CD4-positive, alpha-beta T cell treated with Interleukin-6 for 4 hours (primary cell): Measurements from ENCODE around the gene ACYP1.
A peak's percentile ranks its signal among the peaks of the same experiment; 100 is the strongest.
"Not testable (repeated sequence)": the region's sequence is repeated elsewhere in the genome, so short reads cannot be mapped to it uniquely, and the experiment has no call there.

Source experiments
- DNase-seq: peaks from one replicate; pipeline ENCODE4 v3.0.0-alpha.2; 2020; ENCODE audit warnings: mixed read lengths

Gene ACYP1

GRCh38 chr14:75068294-75069120 lies 4.7 kb upstream of the ACYP1 start:
- no peak for DNase-seq

DNA sequence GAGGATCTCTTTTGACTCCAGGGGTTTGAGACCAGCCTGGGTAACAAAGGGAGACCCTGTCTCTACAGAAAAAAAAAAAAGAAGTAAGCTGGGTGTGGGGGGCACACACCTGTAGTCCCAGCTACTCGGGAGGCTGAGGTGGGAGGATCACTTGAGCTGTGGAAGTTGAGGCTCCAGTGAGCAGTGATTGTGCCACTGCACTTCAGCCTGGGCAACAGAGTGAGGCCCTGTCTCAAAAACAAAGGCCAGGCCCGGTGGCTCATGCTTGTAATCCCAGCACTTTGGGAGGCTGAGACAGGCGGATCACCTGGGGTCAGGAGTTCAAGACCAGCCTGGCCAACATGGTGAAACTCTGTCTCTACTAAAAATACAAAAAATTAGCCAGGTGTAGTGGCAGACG lies 3.9 kb upstream of the ACYP1 start:
- not testable (repeated sequence) for DNase-seq

- no peak for DNase-seq
These were observed 3.4 kb upstream of the ACYP1 start for GRCh38 chr14:75067212-75067611.

- no peak for DNase-seq
These were observed 2.9 kb upstream of the ACYP1 start for GRCh38 chr14:75066691-75067090.

DNA sequence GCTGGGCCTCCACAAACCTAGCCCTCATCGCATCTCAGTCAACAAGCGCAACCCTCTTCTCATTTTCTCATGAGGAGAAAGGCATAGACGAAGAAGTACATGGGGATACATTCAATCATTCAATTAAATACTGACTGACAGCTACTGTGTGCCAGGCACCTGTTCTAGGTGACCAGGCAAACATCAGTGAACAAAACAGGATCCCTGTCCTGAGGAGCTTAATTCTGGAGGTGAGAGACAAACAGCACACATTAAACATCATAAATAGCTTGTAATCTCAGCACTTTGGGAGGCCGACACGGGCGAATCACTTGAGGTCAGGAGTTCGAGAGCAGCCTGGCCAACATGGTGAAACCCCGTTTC lies 362 bp upstream of the ACYP1 start:
- DNase-seq: no peak

DNA sequence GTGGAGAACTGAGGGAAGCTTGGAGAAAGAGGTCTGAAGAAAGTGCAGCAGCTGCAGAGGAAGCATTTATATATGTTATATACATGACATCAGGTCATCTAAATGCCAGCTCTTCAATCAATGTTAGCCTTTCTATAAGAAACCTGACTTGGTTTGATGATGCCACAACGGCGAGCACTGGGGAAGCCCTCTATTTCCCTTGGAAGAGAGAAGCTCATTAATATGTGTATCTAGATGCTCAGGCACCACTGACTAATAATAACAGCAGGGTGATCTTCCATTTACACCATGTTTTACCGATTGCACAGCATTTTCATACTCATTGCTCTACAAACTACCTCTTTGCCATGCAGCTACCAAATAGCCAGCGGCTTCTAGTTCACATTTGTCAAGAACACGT lies 811 bp downstream of the ACYP1 start:
- DNase-seq: no peak

DNA sequence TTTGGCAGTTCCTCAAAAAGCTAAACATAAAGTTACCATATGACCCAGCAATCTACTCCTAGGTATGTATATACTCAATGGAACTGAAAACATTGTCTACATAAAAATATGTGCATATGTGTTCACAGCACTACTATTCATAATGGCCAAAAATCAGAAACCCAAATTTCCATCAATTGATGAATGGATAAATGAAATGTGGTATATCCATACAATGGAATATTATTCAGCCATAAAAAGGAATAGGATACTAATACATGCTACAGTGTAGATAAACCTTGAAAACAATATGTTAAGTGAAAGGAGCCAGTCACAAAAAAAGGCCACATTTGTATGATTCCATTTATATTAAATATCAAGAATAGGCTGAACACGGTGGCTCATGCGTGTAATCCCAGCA lies 3.4 kb downstream of the ACYP1 start:
- DNase-seq: no peak

GRCh38 chr14:75059642-75060041 lies 4.2 kb downstream of the ACYP1 start:
- DNase-seq: no peak

GRCh38 chr14:75054421-75054820 lies 9.4 kb downstream of the ACYP1 start:
- DNase-seq: no peak

- DNase-seq: no peak
These were observed 10.2 kb downstream of the ACYP1 start for GRCh38 chr14:75053396-75054291.

DNA sequence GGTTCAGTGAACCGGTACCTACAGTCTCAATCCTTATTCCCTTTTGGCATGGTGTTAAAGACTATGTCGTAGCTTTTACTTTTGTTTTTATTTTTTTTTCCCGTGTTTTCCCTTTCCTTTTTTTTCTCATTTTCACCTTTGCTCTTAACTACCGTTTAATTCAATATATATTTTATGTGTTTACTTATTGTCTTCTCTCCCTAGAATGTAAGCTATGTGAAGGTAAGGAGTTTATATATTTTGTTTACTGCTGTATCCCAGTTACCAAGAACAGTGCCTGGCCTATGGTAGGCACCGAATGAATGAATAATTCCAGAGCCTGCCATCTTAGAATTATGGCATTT lies 12.3 kb downstream of the ACYP1 start:
- no peak for DNase-seq

DNA sequence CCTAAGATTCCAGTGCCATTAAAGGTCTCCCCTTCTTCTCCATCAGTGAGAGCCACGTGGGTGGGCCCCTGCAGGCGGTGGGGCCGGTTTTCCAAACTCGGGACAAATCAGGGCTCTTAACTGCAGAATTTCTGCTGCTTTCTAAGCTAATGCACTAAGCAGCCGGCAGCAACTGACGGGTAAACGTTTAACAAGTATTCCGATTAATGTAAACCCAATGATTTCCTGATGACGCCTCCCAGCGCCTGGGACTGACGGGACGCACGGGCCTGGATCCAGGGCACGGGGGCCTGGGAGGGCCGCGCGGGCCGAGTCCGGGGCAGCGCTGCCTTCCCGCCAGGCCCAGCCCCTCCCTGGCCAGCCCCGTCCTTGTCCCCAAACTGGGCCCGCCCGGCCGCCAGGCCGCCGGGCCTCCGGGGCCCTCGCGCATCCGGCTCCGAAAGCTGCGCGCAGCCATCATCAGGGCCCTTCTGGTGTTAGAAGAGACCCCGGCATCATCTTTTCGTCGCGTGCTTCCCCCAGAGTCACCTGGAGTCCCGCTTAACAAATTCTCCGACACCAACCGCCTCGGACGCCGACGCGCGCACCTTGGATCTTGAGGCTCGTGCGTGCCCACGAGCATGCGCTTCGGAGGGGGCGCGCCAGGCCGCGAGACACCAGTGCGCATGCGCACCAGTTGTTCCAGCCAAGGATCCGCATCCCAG lies 12.8 kb downstream of the ACYP1 start, which contains the start of gene MLH3:
Gene MLH3 (minus strand): TSS at position 616 of the 704 bp plus-strand sequence. CDS start 1,812 bp downstream, outside the sequence.
- peak; percentile 86 for DNase-seq

DNA sequence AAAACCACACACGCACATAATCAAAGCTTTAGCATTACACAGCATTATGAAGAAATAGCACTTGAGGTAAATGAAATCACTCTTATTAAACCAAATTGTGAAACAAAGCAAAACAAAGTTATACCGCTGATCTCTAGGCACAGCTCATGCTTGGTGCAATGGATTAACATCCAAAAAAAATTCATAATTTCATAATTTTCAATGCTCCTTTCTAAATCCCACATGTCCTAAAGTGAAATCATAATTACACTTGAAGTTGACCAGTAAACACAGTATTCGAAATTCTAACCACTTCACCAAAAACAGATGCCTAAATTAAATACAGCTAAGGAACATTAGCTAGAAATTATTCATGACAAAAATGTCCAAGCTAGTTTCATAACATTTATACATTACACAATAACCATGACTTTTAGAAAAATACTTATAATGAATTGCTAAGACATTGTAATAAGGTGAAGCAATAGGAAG lies 14.1 kb downstream of the ACYP1 start:
- DNase-seq: no peak

DNA sequence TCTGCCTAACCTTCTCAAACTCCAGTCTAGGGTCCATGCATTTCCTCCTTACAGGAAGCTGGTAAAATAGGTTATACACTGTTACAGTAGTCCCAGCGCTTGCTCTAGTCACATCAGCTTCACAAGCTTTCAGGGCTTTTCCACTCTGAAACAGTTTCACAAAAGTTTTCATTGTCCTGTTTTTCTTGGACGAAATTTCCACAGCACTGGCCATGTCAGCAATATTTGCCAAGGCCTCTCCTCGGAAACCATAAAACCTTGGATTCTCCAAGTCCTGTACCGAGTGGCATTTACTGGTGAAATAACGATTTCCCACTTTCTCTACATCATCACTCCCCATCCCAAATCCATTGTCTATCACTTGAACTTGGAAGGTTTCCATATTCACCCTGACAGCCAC lies 14.7 kb downstream of the ACYP1 start:
- no peak for DNase-seq

GRCh38 chr14:75048101-75048500 lies 15.7 kb downstream of the ACYP1 start:
- no peak for DNase-seq

DNA sequence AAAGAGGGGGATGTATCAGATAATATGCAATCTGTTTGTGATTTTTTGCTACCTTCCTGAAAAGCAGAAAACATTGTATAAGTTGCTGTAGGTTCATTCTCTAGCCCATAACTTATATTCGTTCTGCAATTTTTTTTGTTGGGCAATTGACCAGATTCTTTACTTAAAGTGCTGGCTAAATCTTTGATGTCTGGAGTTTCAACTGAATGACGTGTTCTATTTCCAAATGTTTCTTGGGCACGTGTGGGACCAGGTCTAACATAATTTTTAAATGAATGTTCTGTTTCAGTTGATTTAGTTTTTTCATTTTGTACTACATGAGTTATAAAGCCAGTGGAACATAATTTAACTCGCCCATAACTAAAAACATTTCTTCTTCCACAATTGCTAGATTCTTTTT lies 16.3 kb downstream of the ACYP1 start:
- DNase-seq: no peak

DNA sequence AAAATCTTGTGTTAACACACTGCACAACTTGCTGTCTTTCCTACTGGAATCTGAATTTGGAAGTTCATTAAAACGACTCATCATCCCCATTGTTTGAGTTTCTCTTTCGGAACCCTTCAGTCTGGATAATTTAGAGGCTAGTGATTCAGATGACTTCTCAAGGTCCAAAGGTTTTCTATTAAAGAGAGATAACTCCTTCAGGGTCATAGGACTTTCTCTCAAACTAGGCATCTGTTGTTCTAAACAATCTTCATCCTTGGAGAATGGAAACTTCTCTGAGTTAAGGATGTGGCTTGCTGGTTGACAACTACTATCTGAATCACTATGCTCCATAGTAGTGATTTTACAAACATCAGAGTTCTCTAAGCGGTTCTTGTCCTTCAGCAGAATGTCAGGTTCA lies 16.9 kb downstream of the ACYP1 start:
- no peak for DNase-seq

GRCh38 chr14:75046275-75046674 lies 17.5 kb downstream of the ACYP1 start:
- DNase-seq: no peak

GRCh38 chr14:75044752-75045151 lies 19.1 kb downstream of the ACYP1 start:
- no peak for DNase-seq

DNA sequence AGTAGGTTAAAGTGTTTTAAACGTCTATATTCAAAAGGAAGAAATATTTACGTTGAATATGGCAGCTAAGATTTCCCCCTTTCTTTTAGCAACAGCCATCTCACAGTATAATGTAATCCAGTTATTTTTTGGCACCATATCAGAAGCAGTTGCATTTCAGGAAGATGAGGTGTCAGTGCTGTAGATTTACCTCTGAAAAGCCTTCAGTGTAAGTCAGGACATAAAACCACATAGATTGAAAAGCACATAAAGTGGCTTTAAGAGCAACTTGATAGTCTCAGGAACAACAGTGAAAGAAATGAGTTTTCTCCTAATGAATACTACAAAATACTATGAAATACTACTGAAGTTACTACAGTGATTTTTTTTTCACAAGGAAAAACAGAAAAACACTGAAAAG lies 19.5 kb downstream of the ACYP1 start:
- DNase-seq: no peak

GRCh38 chr14:75042035-75042434 lies 21.8 kb downstream of the ACYP1 start:
- DNase-seq: no peak

DNA sequence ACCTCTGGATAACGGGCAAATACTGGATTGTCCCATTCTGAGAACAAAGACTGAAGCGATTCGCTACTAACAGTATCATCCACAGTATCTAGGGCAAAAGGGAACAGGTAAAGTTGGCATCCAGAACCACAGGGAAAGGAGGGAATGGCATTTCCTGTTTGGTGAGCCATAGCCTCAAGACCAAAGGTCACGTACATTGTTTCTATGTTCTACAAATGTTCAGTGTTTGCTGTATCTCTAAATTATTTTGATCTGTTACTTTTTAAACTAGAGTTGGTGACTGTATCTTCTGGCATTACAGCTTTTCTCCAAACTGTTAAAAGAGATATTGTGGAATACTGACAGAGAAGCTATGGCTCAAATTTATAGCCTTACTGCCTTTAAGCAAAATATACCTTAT lies 22.2 kb downstream of the ACYP1 start:
- DNase-seq: no peak

DNA sequence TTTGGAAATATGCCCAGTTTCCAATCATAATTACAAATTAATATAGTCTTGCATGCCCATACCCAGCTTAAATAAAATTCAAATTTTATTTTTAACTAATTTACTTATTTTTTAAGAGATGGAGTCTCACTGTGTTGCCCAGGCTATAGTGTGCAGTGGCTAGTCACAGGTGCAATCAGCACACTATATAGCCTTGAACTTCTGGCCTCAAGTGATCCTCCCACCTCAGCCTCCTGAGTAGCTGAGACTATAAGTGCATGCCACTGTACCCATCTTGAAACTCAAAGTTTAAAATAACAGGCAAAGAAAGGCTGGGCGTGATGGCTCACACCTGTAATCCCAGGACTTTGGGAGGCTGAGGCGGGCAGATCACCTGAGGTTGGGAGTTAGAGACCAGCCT lies 22.9 kb downstream of the ACYP1 start:
- no peak for DNase-seq
